HCT116 (cell line): ENCODE measurements around the gene ABHD2. TPM values are rescaled to one million over a fixed set of nuclear protein-coding genes. Genes with fewer than 3 reads are reported as not detected.

Experiments used
- ATAC-seq: fragments of 200-7000 bp; cut with Tn5 transposase; 2 replicates; pipeline ENCODE4 v1.9.1; 2020; ENCODE audit warnings: mild to moderate bottlenecking, moderate library complexity
- BruUV-seq: library from RNA; stranded (reverse); fragments of 400-500 nt; replicated peaks from 2 replicates; lab custom pipeline; 2021; lab: Mats Ljungman, UMichigan
- CTCF ChIA-PET: fragments of 300-600 bp; sonication (Branson Sonifier 250); formaldehyde crosslinking; loops from one replicate; lab custom pipeline; 2021; ENCODE audit warnings: antibody characterized with exemption; lab: Charles Lee
- POLR2A ChIA-PET: fragments of 300-600, 350-600 bp; sonication (Branson Sonifier 250); formaldehyde crosslinking; loops from one replicate; lab custom pipeline; 2021; ENCODE audit warnings: antibody characterized with exemption; lab: Charles Lee
- RAD21 ChIA-PET, 2 experiments: fragments of 300-600 bp; sonication (Branson Sonifier 250); formaldehyde crosslinking; loops; one replicate each; lab custom pipeline; 2023; ENCODE audit warnings: low total read pairs in 2 of 2; ENCODE audit not compliant: uncharacterized antibody in 2 of 2, unreplicated experiment in 2 of 2, low non-redundant PET in 1 of 2; lab: Charles Lee
- DNase-seq: peaks from one replicate; pipeline ENCODE4 v3.0.0-alpha.2; 2010; ENCODE audit warnings: low read depth, low spot score
- H2AFZ ChIP-seq: fragments of 200-600 bp; shearing (Covaris generic), sonication (generic); 2 replicates; pipeline ENCODE4 v1.6.1; 2017; ENCODE audit warnings: low read depth, mixed run types, mixed read lengths, antibody characterized with exemption, low read length; ENCODE audit not compliant: poor library complexity, severe bottlenecking
- H3K27ac ChIP-seq: 2 replicates; pipeline ENCODE4 v1.5.1; 2012; ENCODE audit warnings: low read depth, low read length
- H3K27me3 ChIP-seq: fragments of 200-600 bp; sonication (generic); 2 replicates; pipeline ENCODE4 v1.6.1; 2016; ENCODE audit warnings: mixed run types, low read length, mixed read lengths; ENCODE audit not compliant: insufficient read depth
- H3K36me3 ChIP-seq, 2 experiments: fragments of 200-500 bp in 1 of 2; fragments of 200-600 bp in 1 of 2; sonication (Bioruptor generic) in 1 of 2; sonication (generic) in 1 of 2; 2 replicates each; pipeline versions ENCODE4 v1.5.1 to v1.6.1; 2014 to 2016; ENCODE audit warnings: low read length in 2 of 2, inconsistent platforms in 1 of 2, mixed read lengths in 1 of 2, mixed run types in 1 of 2; ENCODE audit not compliant: insufficient read depth in 2 of 2, control insufficient read depth in 1 of 2
- H3K4me1 ChIP-seq, 2 experiments: fragments of 200-600 bp in 1 of 2; sonication (generic) in 1 of 2; 2 replicates each; pipeline versions ENCODE4 v1.5.1 to v1.6.1; 2012 to 2017; ENCODE audit warnings: low read length in 2 of 2, inconsistent platforms in 1 of 2, mild to moderate bottlenecking in 1 of 2, mixed read lengths in 1 of 2, mixed run types in 1 of 2, moderate library complexity in 1 of 2; ENCODE audit not compliant: insufficient read depth in 2 of 2, control insufficient read depth in 1 of 2
- H3K4me2 ChIP-seq: fragments of 200-600 bp; sonication (generic); 2 replicates; pipeline ENCODE4 v1.6.1; 2017; ENCODE audit warnings: mixed run types, low read length, mixed read lengths
- H3K4me3 ChIP-seq, 2 experiments: fragments of 200-600 bp in 1 of 2; sonication (generic) in 1 of 2; replicated peaks in 1 of 2; 2 replicates each; pipeline ENCODE4 v1.5.1; 2011 to 2016; ENCODE audit warnings: low read length in 2 of 2, control low read depth in 1 of 2, low read depth in 1 of 2, mild to moderate bottlenecking in 1 of 2, mixed read lengths in 1 of 2, mixed run types in 1 of 2
- H3K79me2 ChIP-seq: fragments of 200-600 bp; sonication (generic); 2 replicates; pipeline ENCODE4 v1.6.1; 2017; ENCODE audit warnings: mild to moderate bottlenecking, mixed run types, low read length, moderate library complexity, mixed read lengths; ENCODE audit not compliant: insufficient read depth
- H3K9ac ChIP-seq: fragments of 200-600 bp; sonication (generic); 2 replicates; pipeline ENCODE4 v1.6.1; 2016; ENCODE audit warnings: low read length, mixed read lengths
- H3K9me2 ChIP-seq: fragments of 200-600 bp; sonication (generic), shearing (Covaris generic); 2 replicates; pipeline ENCODE4 v1.6.1; 2017; ENCODE audit warnings: mixed run types, mild to moderate bottlenecking, moderate library complexity; ENCODE audit not compliant: insufficient read depth
- H3K9me3 ChIP-seq, 2 experiments: fragments of 200-500 bp in 1 of 2; fragments of 200-600 bp in 1 of 2; sonication (Bioruptor generic) in 1 of 2; sonication (generic) in 1 of 2; 2 replicates each; pipeline ENCODE4 v1.6.1; 2014 to 2017; ENCODE audit warnings: low read length in 2 of 2, mixed read lengths in 2 of 2, inconsistent platforms in 1 of 2, low read depth in 1 of 2, mild to moderate bottlenecking in 1 of 2, mixed run types in 1 of 2, moderate library complexity in 1 of 2; ENCODE audit not compliant: control insufficient read depth in 1 of 2, insufficient read depth in 1 of 2
- H4K20me1 ChIP-seq: fragments of 200-600 bp; sonication (generic), shearing (Covaris generic); 2 replicates; pipeline ENCODE4 v1.6.1; 2017; ENCODE audit warnings: mixed run types, mild to moderate bottlenecking, moderate library complexity; ENCODE audit not compliant: insufficient read depth
- ATF3 ChIP-seq: IDR thresholded peaks from 2 replicates; pipeline ENCODE4 v1.6.1; 2012
- CBX3 ChIP-seq: IDR thresholded peaks from 2 replicates; pipeline ENCODE4 v1.6.1; 2012; ENCODE audit warnings: low read depth
- CTCF ChIP-seq, 3 experiments: fragments of 200-600 bp in 1 of 3; sonication (generic) in 1 of 3; IDR thresholded peaks in 2 of 3; conservative IDR thresholded peaks in 1 of 3; 2 replicates each; pipeline ENCODE4 v1.5.1; 2012 to 2017; ENCODE audit warnings: low read depth in 2 of 3, low read length in 2 of 3, antibody characterized with exemption in 1 of 3, borderline replicate concordance in 1 of 3, control low read depth in 1 of 3, mild to moderate bottlenecking in 1 of 3, mixed read lengths in 1 of 3, mixed run types in 1 of 3, moderate library complexity in 1 of 3; ENCODE audit not compliant: insufficient read depth in 1 of 3
- EGR1 ChIP-seq: IDR thresholded peaks from 2 replicates; pipeline ENCODE4 v1.6.1; 2012; ENCODE audit warnings: low read depth
- EZH2phosphoT487 ChIP-seq: fragments of 200-600 bp; IDR thresholded peaks from 2 replicates; pipeline ENCODE4 v1.6.1; 2018; ENCODE audit warnings: antibody characterized with exemption, borderline replicate concordance
- FOSL1 ChIP-seq: IDR thresholded peaks from 2 replicates; pipeline ENCODE4 v1.6.1; 2012; ENCODE audit warnings: low read depth
- JUND ChIP-seq: IDR thresholded peaks from 2 replicates; pipeline ENCODE4 v1.6.1; 2012
- POLR2A ChIP-seq: IDR thresholded peaks from 2 replicates; pipeline ENCODE4 v1.7.0; 2011; ENCODE audit warnings: borderline replicate concordance; ENCODE audit not compliant: insufficient read depth, insufficient read length; ENCODE audit errors: extremely low read depth
- POLR2AphosphoS5 ChIP-seq: IDR thresholded peaks from 2 replicates; pipeline ENCODE4 v1.6.1; 2011; ENCODE audit warnings: mild to moderate bottlenecking, low read depth, low read length, moderate library complexity
- RAD21 ChIP-seq: IDR thresholded peaks from 2 replicates; pipeline ENCODE4 v1.6.1; 2012; ENCODE audit warnings: low read depth, mild to moderate bottlenecking
- SIN3A ChIP-seq: IDR thresholded peaks from 2 replicates; pipeline ENCODE4 v1.6.1; 2012; ENCODE audit warnings: low read depth
- SP1 ChIP-seq: IDR thresholded peaks from 2 replicates; pipeline ENCODE4 v1.6.1; 2012; ENCODE audit warnings: low read depth
- SRF ChIP-seq: IDR thresholded peaks from 2 replicates; pipeline ENCODE4 v1.6.1; 2012; ENCODE audit warnings: low read depth
- ZFX ChIP-seq: fragments of 450-650 bp; IDR thresholded peaks from 2 replicates; pipeline ENCODE4 v1.6.1; 2017
- ZNF274 ChIP-seq: fragments of 200-500 bp; sonication (Bioruptor generic); IDR thresholded peaks from 2 replicates; pipeline ENCODE4 v1.6.1; 2014; ENCODE audit warnings: mild to moderate bottlenecking, low read depth, low read length, inconsistent platforms
- intact Hi-C: fragments of 100-400 bp; cut with micrococcal nuclease; formaldehyde crosslinking; loops from 2 replicates; pipeline ENCODE4 v1.10.0; 2022
- total RNA-seq: library from RNA; stranded (reverse); gene quantifications from one replicate; pipeline ENCODE4 v1.2.1, GENCODE V29; 2021; ENCODE audit not compliant: unreplicated experiment

ABHD2 gene
- total RNA-seq, 1 experiment from 2014 or later, result 40.8 TPM

GRCh38 chr15:89174476-89174875 lies 86.2 kb downstream of the ABHD2 start:
- H3K27me3 ChIP-seq, result no peaks in the 10 kb centered on the region
- H3K4me2 ChIP-seq, result no peak overlapping the region
- ChIA-PET RAD21 (no interaction called here), POLR2A (no interaction called here), CTCF (interaction anchor here (0.6 to 5.1 kb wide), 4 partner anchors 9 to 279 kb away, joined by 4 to 38 read pairs (median 4); partner anchors contain the start of gene HAPLN3)
- ATAC-seq (no peak), DNase-seq (no peak)
- intact Hi-C loops, result no loop called here
- no TSS peak for BruUV-seq
- no peaks in the 10 kb centered on the region for H3K4me1 ChIP-seq
- no peak overlapping the region for H2AFZ ChIP-seq
- TF ChIP-seq SP1 (no peak), ZNF274 (no peak), SRF (no peak), ZFX (no peak), FOSL1 (no peak), EGR1 (no peak), ATF3 (no peak), RAD21 (no peak), SIN3A (no peak), POLR2A (no peak), CBX3 (no peak), EZH2phosphoT487 (no peak), CTCF (IDR thresholded peaks at IDR 0.05 in 2 of 3, conservative IDR thresholded peaks at IDR 0.05 in 1 of 3; ENCODE audit: borderline replicate concordance in 1 of 3, insufficient read depth in 1 of 3, low read depth in 2 of 3, low read length in 2 of 3) (no peak), POLR2AphosphoS5 (no peak), JUND (no peak)
- no peak overlapping the region for H3K4me3 ChIP-seq
- H3K79me2 ChIP-seq, result no peaks in the 10 kb centered on the region
- no peak overlapping the region for H3K27ac ChIP-seq
- H4K20me1 ChIP-seq, result no peaks in the 10 kb centered on the region
- H3K36me3 ChIP-seq, result no peaks in the 10 kb centered on the region
- H3K9me3 ChIP-seq, result no peaks in the 10 kb centered on the region
- H3K9me2 ChIP-seq, result no peaks in the 10 kb centered on the region
- H3K9ac ChIP-seq, result no peak overlapping the region
